HepG2 (cell line): ENCODE measurements around the gene PIAS3. TPM values are rescaled to one million over a fixed set of nuclear protein-coding genes. Genes with fewer than 3 reads are reported as not detected.

Experiments used
- ATF7-NPFF ChIP-seq: sonication (generic); formaldehyde crosslinking; IDR thresholded peaks from 2 replicates; pipeline ENCODE4 v1.8.1; 2023; ENCODE audit warnings: mild to moderate bottlenecking, low read depth, missing genetic modification reagents, moderate library complexity
- ERF ChIP-seq: IDR thresholded peaks from 2 replicates; pipeline ENCODE4 v1.6.1; 2018; ENCODE audit warnings: missing biosample characterization, missing genetic modification reagents
- GTF2F1 ChIP-seq: fragments of 150-350 bp; IDR thresholded peaks from 2 replicates; pipeline ENCODE4 v1.6.1; 2014; ENCODE audit warnings: low read length
- HNF4A ChIP-seq: sonication (generic); formaldehyde crosslinking; IDR thresholded peaks from 2 replicates; pipeline ENCODE4 v1.4.0; 2020; ENCODE audit warnings: missing genetic modification reagents
- NFIB ChIP-seq: sonication (generic); formaldehyde crosslinking; IDR thresholded peaks from 2 replicates; pipeline ENCODE4 v1.9.0; 2021; ENCODE audit warnings: missing genetic modification reagents, mild to moderate bottlenecking, borderline replicate concordance
- NFKBIZ ChIP-seq: IDR thresholded peaks from 2 replicates; pipeline ENCODE4 v1.6.1; 2018; ENCODE audit warnings: missing genetic modification reagents, missing compliant biosample characterization
- NONO ChIP-seq, 2 experiments: fragments of 450-650 bp in 1 of 2; sonication (generic) in 1 of 2; formaldehyde crosslinking in 1 of 2; IDR thresholded peaks in 1 of 2; conservative IDR thresholded peaks in 1 of 2; 2 replicates each; pipeline versions ENCODE4 v1.6.1 to v1.8.0; 2017 to 2022; ENCODE audit warnings: mild to moderate bottlenecking in 1 of 2, missing genetic modification reagents in 1 of 2, moderate library complexity in 1 of 2
- PCBP1 ChIP-seq: fragments of 200-400 bp; formaldehyde crosslinking; IDR thresholded peaks from 2 replicates; pipeline ENCODE4 v1.6.1; 2017; ENCODE audit warnings: mild to moderate bottlenecking, low read depth, low read length, borderline replicate concordance
- SSRP1 ChIP-seq: IDR thresholded peaks from 2 replicates; pipeline ENCODE4 v1.6.1; 2016; ENCODE audit warnings: control low read depth
- ZBTB38 ChIP-seq: sonication (generic); formaldehyde crosslinking; IDR thresholded peaks from 2 replicates; pipeline ENCODE4 v1.5.1; 2020; ENCODE audit warnings: mild to moderate bottlenecking, missing genetic modification reagents
- ZNF367 ChIP-seq: sonication (generic); formaldehyde crosslinking; IDR thresholded peaks from 2 replicates; pipeline ENCODE4 v1.4.0; 2020; ENCODE audit warnings: missing genetic modification reagents, borderline replicate concordance
- ZNF383 ChIP-seq: sonication (generic); formaldehyde crosslinking; IDR thresholded peaks from 2 replicates; pipeline ENCODE4 v1.4.0; 2020; ENCODE audit warnings: missing genetic modification reagents, mild to moderate bottlenecking, borderline replicate concordance
- ZNF543 ChIP-seq: sonication (generic); formaldehyde crosslinking; IDR thresholded peaks from 2 replicates; pipeline ENCODE4 v1.4.0; 2020; ENCODE audit warnings: mild to moderate bottlenecking, missing genetic modification reagents
- ZNF746 ChIP-seq: sonication (generic); formaldehyde crosslinking; IDR thresholded peaks from 2 replicates; pipeline ENCODE4 v1.8.0; 2022; ENCODE audit warnings: mild to moderate bottlenecking, missing genetic modification reagents
- polyA plus RNA-seq, 8 experiments: library from polyadenylated mRNA; depleted of rRNA in 3 of 8; stranded (reverse) in 7 of 8; unstranded in 1 of 8; fragments of >200 nt; fragmentation: Illumina TruSeq in 4 of 8; extraction: Trizol in 4 of 8; gene quantifications; 2 replicates each; pipeline versions ENCODE4 v1.2.1 to v1.2.3, GENCODE V29; 2011 to 2016; ENCODE audit warnings: low read depth in 4 of 8, missing spikeins in 1 of 8, mixed read lengths in 1 of 8; ENCODE audit not compliant: insufficient read depth in 1 of 8
- total RNA-seq, 5 experiments: library from RNA; depleted of rRNA; stranded (reverse); fragments of >200 nt; fragmentation: Illumina TruSeq; extraction: Trizol; gene quantifications; 2 replicates each; pipeline ENCODE4 v1.2.3, GENCODE V29; 2016; ENCODE audit warnings: low read depth in 1 of 5
- TF ChIP-seq, protein P1 (sequence below): sonication (generic); formaldehyde crosslinking; IDR thresholded peaks from 2 replicates; pipeline ENCODE4 v1.5.0; 2020; ENCODE audit warnings: mild to moderate bottlenecking, missing genetic modification reagents
- TF ChIP-seq, protein P2 (sequence below), 2 experiments: IDR thresholded peaks; 2 replicates each; pipeline ENCODE4 v1.6.1; 2011 to 2012; ENCODE audit warnings: low read length in 2 of 2, borderline replicate concordance in 1 of 2, low read depth in 1 of 2, mild to moderate bottlenecking in 1 of 2, moderate library complexity in 1 of 2
- TF ChIP-seq, protein P3 (sequence below): sonication (generic); formaldehyde crosslinking; IDR thresholded peaks from 2 replicates; pipeline ENCODE4 v1.4.0; 2020; ENCODE audit warnings: missing genetic modification reagents, borderline replicate concordance
- TF ChIP-seq, protein P4 (sequence below): IDR thresholded peaks from 2 replicates; pipeline ENCODE4 v1.6.1; 2016; ENCODE audit warnings: low read depth, control low read depth
- TF ChIP-seq, protein P5 (sequence below): sonication (generic); formaldehyde crosslinking; IDR thresholded peaks from 2 replicates; pipeline ENCODE4 v1.4.0; 2020; ENCODE audit warnings: mild to moderate bottlenecking, missing genetic modification reagents

Gene PIAS3
- total and polyA plus RNA-seq, 2 of the 13 experiments (the other 11 are each of a cell fraction or from before 2014, with no cell fraction given) = 3.7 to 8.0 TPM

DNA sequence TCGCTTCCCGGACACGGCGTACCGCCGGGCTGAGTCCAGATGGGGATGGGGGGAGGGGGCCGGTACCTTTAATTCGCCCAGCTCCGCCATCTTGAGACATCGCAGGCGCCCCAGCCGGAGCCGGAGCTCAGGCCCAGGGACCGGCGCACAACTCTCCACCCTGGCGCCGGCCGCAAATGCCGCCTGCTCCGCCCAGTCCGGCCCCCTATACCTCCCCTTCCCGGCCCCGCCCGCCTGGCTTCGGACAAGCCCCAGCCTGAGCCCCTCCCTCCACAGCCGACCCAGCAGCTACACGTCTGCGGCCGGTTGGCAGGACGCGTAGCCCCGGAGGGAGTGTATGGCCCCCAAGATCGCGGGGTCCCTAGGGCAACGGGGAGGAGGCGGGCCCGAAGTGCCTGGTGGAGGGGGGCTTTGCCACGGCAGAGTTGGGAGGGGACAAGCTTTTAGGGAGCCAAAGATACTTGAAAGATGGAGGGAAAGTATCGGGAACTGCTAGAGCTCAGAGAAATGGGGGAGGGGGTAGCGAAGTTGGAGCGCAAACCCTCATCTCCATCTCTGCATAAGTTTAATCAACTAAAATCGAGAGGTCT lies at the start of gene PIAS3 (continued):
- TF ChIP-seq, protein P1, sequence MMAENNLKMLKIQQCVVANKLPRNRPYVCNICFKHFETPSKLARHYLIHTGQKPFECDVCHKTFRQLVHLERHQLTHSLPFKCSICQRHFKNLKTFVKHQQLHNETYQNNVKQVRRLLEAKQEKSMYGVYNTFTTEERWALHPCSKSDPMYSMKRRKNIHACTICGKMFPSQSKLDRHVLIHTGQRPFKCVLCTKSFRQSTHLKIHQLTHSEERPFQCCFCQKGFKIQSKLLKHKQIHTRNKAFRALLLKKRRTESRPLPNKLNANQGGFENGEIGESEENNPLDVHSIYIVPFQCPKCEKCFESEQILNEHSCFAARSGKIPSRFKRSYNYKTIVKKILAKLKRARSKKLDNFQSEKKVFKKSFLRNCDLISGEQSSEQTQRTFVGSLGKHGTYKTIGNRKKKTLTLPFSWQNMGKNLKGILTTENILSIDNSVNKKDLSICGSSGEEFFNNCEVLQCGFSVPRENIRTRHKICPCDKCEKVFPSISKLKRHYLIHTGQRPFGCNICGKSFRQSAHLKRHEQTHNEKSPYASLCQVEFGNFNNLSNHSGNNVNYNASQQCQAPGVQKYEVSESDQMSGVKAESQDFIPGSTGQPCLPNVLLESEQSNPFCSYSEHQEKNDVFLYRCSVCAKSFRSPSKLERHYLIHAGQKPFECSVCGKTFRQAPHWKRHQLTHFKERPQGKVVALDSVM (CRISPR knock-in tag) = no peak
- TF ChIP-seq, protein P2, sequence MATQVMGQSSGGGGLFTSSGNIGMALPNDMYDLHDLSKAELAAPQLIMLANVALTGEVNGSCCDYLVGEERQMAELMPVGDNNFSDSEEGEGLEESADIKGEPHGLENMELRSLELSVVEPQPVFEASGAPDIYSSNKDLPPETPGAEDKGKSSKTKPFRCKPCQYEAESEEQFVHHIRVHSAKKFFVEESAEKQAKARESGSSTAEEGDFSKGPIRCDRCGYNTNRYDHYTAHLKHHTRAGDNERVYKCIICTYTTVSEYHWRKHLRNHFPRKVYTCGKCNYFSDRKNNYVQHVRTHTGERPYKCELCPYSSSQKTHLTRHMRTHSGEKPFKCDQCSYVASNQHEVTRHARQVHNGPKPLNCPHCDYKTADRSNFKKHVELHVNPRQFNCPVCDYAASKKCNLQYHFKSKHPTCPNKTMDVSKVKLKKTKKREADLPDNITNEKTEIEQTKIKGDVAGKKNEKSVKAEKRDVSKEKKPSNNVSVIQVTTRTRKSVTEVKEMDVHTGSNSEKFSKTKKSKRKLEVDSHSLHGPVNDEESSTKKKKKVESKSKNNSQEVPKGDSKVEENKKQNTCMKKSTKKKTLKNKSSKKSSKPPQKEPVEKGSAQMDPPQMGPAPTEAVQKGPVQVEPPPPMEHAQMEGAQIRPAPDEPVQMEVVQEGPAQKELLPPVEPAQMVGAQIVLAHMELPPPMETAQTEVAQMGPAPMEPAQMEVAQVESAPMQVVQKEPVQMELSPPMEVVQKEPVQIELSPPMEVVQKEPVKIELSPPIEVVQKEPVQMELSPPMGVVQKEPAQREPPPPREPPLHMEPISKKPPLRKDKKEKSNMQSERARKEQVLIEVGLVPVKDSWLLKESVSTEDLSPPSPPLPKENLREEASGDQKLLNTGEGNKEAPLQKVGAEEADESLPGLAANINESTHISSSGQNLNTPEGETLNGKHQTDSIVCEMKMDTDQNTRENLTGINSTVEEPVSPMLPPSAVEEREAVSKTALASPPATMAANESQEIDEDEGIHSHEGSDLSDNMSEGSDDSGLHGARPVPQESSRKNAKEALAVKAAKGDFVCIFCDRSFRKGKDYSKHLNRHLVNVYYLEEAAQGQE (IDR thresholded peaks at IDR 0.05; ENCODE audit: borderline replicate concordance in 1 of 2, low read depth in 1 of 2, low read length in 2 of 2) = no peak
- TF ChIP-seq NFKBIZ = 0 out of 2 replicates have a peak, but pooled peaks have one; percentile 30
- no peak for TF ChIP-seq GTF2F1
- no peak for TF ChIP-seq ZNF367 (CRISPR knock-in tag)
- TF ChIP-seq, protein P3, sequence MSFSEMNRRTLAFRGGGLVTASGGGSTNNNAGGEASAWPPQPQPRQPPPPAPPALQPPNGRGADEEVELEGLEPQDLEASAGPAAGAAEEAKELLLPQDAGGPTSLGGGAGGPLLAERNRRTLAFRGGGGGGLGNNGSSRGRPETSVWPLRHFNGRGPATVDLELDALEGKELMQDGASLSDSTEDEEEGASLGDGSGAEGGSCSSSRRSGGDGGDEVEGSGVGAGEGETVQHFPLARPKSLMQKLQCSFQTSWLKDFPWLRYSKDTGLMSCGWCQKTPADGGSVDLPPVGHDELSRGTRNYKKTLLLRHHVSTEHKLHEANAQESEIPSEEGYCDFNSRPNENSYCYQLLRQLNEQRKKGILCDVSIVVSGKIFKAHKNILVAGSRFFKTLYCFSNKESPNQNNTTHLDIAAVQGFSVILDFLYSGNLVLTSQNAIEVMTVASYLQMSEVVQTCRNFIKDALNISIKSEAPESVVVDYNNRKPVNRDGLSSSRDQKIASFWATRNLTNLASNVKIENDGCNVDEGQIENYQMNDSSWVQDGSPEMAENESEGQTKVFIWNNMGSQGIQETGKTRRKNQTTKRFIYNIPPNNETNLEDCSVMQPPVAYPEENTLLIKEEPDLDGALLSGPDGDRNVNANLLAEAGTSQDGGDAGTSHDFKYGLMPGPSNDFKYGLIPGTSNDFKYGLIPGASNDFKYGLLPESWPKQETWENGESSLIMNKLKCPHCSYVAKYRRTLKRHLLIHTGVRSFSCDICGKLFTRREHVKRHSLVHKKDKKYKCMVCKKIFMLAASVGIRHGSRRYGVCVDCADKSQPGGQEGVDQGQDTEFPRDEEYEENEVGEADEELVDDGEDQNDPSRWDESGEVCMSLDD = no peak
- no peak for TF ChIP-seq ZNF543 (CRISPR knock-in tag)
- TF ChIP-seq ZNF383 (CRISPR knock-in tag) = no peak
- no peak for TF ChIP-seq NFIB (CRISPR knock-in tag)
- TF ChIP-seq ERF (CRISPR knock-in tag) = no peak
- TF ChIP-seq, protein P4, sequence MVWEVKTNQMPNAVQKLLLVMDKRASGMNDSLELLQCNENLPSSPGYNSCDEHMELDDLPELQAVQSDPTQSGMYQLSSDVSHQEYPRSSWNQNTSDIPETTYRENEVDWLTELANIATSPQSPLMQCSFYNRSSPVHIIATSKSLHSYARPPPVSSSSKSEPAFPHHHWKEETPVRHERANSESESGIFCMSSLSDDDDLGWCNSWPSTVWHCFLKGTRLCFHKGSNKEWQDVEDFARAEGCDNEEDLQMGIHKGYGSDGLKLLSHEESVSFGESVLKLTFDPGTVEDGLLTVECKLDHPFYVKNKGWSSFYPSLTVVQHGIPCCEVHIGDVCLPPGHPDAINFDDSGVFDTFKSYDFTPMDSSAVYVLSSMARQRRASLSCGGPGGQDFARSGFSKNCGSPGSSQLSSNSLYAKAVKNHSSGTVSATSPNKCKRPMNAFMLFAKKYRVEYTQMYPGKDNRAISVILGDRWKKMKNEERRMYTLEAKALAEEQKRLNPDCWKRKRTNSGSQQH (CRISPR knock-in tag) = no peak
- TF ChIP-seq SSRP1 = no peak
- TF ChIP-seq HNF4A = no peak
- no peak for TF ChIP-seq NONO (IDR thresholded peaks at IDR 0.05)
- no peak; the same call in none of the 2 replicates for TF ChIP-seq NONO (CRISPR knock-in tag; conservative IDR thresholded peaks at IDR 0.05)
- TF ChIP-seq ZBTB38 (CRISPR knock-in tag) = no peak
- TF ChIP-seq, protein P5, sequence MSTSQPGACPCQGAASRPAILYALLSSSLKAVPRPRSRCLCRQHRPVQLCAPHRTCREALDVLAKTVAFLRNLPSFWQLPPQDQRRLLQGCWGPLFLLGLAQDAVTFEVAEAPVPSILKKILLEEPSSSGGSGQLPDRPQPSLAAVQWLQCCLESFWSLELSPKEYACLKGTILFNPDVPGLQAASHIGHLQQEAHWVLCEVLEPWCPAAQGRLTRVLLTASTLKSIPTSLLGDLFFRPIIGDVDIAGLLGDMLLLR (CRISPR knock-in tag) = no peak
- 0 out of 2 replicates have a peak, but pooled peaks have one; percentile 50 for TF ChIP-seq PCBP1
- TF ChIP-seq ATF7-NPFF (CRISPR knock-in tag) = no peak
- peak; percentile 57; the same call in 1 of the 2 replicates for TF ChIP-seq ZNF746
